Gastrocnemius medialis (tissue), 4 donors: ENCODE data around the gene INF2. TPM values are rescaled to one million over a fixed set of nuclear protein-coding genes. Genes with fewer than 3 reads are reported as not detected.

Source experiments
- ATAC-seq, 2 donors: fragments of 150-250 bp; one replicate each; pipeline ENCODE4 v1.9.1; 2016
- DNase-seq, 2 donors: peaks; one replicate each; pipeline ENCODE4 v3.0.0-alpha.2; 2019
- H3K27ac ChIP-seq, 4 donors: fragments of 200-600 bp; sonication (generic); 1 replicate in 1 of 4; 2 replicates in 3 of 4; pipeline ENCODE4 v1.5.1; 2016 to 2018; ENCODE audit warnings: mild to moderate bottlenecking in 2 of 4, moderate library complexity in 1 of 4
- H3K27me3 ChIP-seq, 3 donors: fragments of 200-600 bp; sonication (generic) in 2 of 3; 1 replicate in 1 of 3; 2 replicates in 2 of 3; pipeline versions ENCODE4 v1.5.1 to v1.6.0; 2016 to 2019; ENCODE audit warnings: mild to moderate bottlenecking in 1 of 3, moderate library complexity in 1 of 3
- H3K36me3 ChIP-seq, 2 donors: fragments of 200-600 bp; sonication (generic) in 1 of 2; one replicate each; pipeline ENCODE4 v1.5.1; 2017 to 2018
- H3K4me1 ChIP-seq, 2 donors: fragments of 200-600 bp; sonication (generic) in 1 of 2; one replicate each; pipeline ENCODE4 v1.5.1; 2016 to 2017; ENCODE audit warnings: mild to moderate bottlenecking in 2 of 2
- H3K4me3 ChIP-seq, 4 donors: fragments of 200-600 bp; sonication (generic) in 3 of 4; 1 replicate in 1 of 4; 2 replicates in 3 of 4; pipeline ENCODE4 v1.5.1; 2016 to 2019; ENCODE audit warnings: mild to moderate bottlenecking in 2 of 4
- H3K9me3 ChIP-seq, 3 donors: fragments of 200-600 bp; sonication (generic) in 2 of 3; 1 replicate in 1 of 3; 2 replicates in 2 of 3; pipeline ENCODE4 v1.5.1; 2016 to 2019
- CTCF ChIP-seq, 5 experiments: fragments of 450-650 bp in 3 of 5; fragments of 200-600 bp in 2 of 5; sonication (generic) in 2 of 5; IDR thresholded peaks in 4 of 5; conservative IDR thresholded peaks in 1 of 5; 1 replicate in 4 of 5; 2 replicates in 1 of 5; pipeline ENCODE4 v1.5.1; 2016 to 2019; ENCODE audit warnings: antibody characterized with exemption in 5 of 5, mild to moderate bottlenecking in 3 of 5, moderate library complexity in 3 of 5
- POLR2A ChIP-seq, 2 donors: fragments of 450-650 bp; IDR thresholded peaks; one replicate each; pipeline ENCODE4 v1.6.1; 2017; ENCODE audit warnings: antibody characterized with exemption in 2 of 2, mild to moderate bottlenecking in 2 of 2, moderate library complexity in 2 of 2
- in situ Hi-C, 4 donors: fragments of 200-750 bp; cut with MboI; loops; one replicate each; pipeline versions ENCODE4 v1.15.0 to v1.8.0; 2017; ENCODE audit warnings: low sequenced_read_pairs in 4 of 4
- intact Hi-C: fragments of 100-400 bp; cut with DNase I; formaldehyde crosslinking; loops from one replicate; pipeline ENCODE4 v1.15.1; 2023; ENCODE audit warnings: low total_unique reads
- total RNA-seq, 4 donors: library from RNA; depleted of rRNA; stranded (reverse); fragments of >200 nt; gene quantifications; one replicate each; pipeline versions ENCODE4 v1.1.0 to v1.2.3, GENCODE V29; 2016

INF2 gene
- total RNA-seq = 10 to 100 TPM; 11.6 to 34.6 (median 19.7) TPM

- ATAC-seq (peak; percentile 58 to 60), DNase-seq (peak; percentile 35 to 53)
- Histone ChIP-seq H3K27ac (peak within 1 kb of the TSS; percentile 80 to 87 (median 84)), H3K4me3 (peak within 1 kb of the TSS; percentile 54 to 86 (median 64)), H3K4me1 (peaks cover 29 to 36% of the 10 kb centered on the region in 2 donors), H3K9me3 (no peaks in the 10 kb centered on the region), H3K36me3 (no peaks in the 10 kb centered on the region), H3K27me3 (no peaks in the 10 kb centered on the region)
- TF ChIP-seq POLR2A (IDR thresholded peaks at IDR 0.05) (peak; percentile 31 to 43), CTCF (IDR thresholded peaks at IDR 0.05 in 4 of 5, conservative IDR thresholded peaks at IDR 0.05 in 1 of 5) (no peak)
- intact Hi-C loops (no loop called here), in situ Hi-C loops (no loop called here)
Observed at GRCh38 chr14:104689109-104689880, at the start of gene INF2. Gene INF2, plus strand, starts transcription at chr14:104689618. Its CDS starts 11,748 bp downstream, at chr14:104701366.

GRCh38 chr14:104639885-104640548 is 49.4 kb upstream of the INF2 start:
- no peak overlapping the region for H3K4me3 ChIP-seq
- TF ChIP-seq CTCF (IDR thresholded peaks at IDR 0.05 in 4 of 5, conservative IDR thresholded peaks at IDR 0.05 in 1 of 5) (peak; percentile 70 to 90 (median 79)), POLR2A (IDR thresholded peaks at IDR 0.05) (no peak)
- H3K9me3 ChIP-seq = peaks cover 0 to 2% (median 0%) of the 10 kb centered on the region in 3 donors
- no peaks in the 10 kb centered on the region for H3K36me3 ChIP-seq
- no peak for DNase-seq
- no peaks in the 10 kb centered on the region for H3K4me1 ChIP-seq
- no peak overlapping the region for H3K27ac ChIP-seq
- in situ Hi-C loops (loop anchor here in 1 of 4 donors (25.0 kb wide), 1 partner anchor 503 kb away; the partner anchor contains the start of gene KIF26A), intact Hi-C loops (loop anchor here (1.0 kb wide), 1 partner anchor 503 kb away; no protein-coding TSS in a partner anchor)
- H3K27me3 ChIP-seq = peaks cover 4 to 15% (median 9%) of the 10 kb centered on the region in 3 donors
- ATAC-seq = peak; percentile 66 to 76

GRCh38 chr14:104640681-104641080 is 48.7 kb upstream of the INF2 start:
- no peak overlapping the region for H3K27ac ChIP-seq
- H3K4me1 ChIP-seq = no peaks in the 10 kb centered on the region
- peaks cover 4 to 15% (median 12%) of the 10 kb centered on the region in 3 donors for H3K27me3 ChIP-seq
- in situ Hi-C loops (loop anchor here in 1 of 4 donors (25.0 kb wide), 1 partner anchor 503 kb away; the partner anchor contains the start of gene KIF26A), intact Hi-C loops (loop anchor here (1.0 kb wide), 1 partner anchor 503 kb away; no protein-coding TSS in a partner anchor)
- no peak overlapping the region for H3K4me3 ChIP-seq
- TF ChIP-seq POLR2A (IDR thresholded peaks at IDR 0.05) (no peak), CTCF (IDR thresholded peaks at IDR 0.05 in 4 of 5, conservative IDR thresholded peaks at IDR 0.05 in 1 of 5) (no peak)
- no peak for ATAC-seq
- no peak for DNase-seq
- no peaks in the 10 kb centered on the region for H3K36me3 ChIP-seq
- peaks cover 0 to 6% (median 0%) of the 10 kb centered on the region in 3 donors for H3K9me3 ChIP-seq

- no peaks in the 10 kb centered on the region for H3K4me1 ChIP-seq
- in situ Hi-C loops = loop anchor here in 1 of 4 donors (25.0 kb wide), 1 partner anchor 505 kb away; the partner anchor contains the start of gene KIF26A
- TF ChIP-seq CTCF (IDR thresholded peaks at IDR 0.05 in 4 of 5, conservative IDR thresholded peaks at IDR 0.05 in 1 of 5) (no peak), POLR2A (IDR thresholded peaks at IDR 0.05) (no peak)
- no peak for DNase-seq
- intact Hi-C loops = no loop called here
- ATAC-seq = no peak
- H3K27ac ChIP-seq = no peak overlapping the region
- no peaks in the 10 kb centered on the region for H3K36me3 ChIP-seq
- H3K27me3 ChIP-seq = peaks cover 4 to 15% (median 9%) of the 10 kb centered on the region in 3 donors
- H3K4me3 ChIP-seq = no peak overlapping the region
- peaks cover 0 to 6% (median 0%) of the 10 kb centered on the region in 3 donors for H3K9me3 ChIP-seq
Observed at GRCh38 chr14:104641753-104642539, 47.5 kb upstream of the INF2 start.
